ENCODE results near the gene CNTRL. TPM values are rescaled to one million over a fixed set of nuclear protein-coding genes. Genes with fewer than 3 reads are reported as not detected.
"Not testable (repeated sequence)": the region's sequence is repeated elsewhere in the genome, so short reads cannot be mapped to it uniquely, and the experiment has no call there.

CNTRL gene
- total RNA-seq (1 to 10 TPM; 3.6 to 7.5 (median 4.2) TPM), polyA plus RNA-seq (1 to 10 TPM; 2.5 to 5.1 TPM)
- long read RNA-seq, donor 1, partial matches to known transcripts: 0 of 2 reads
- long read RNA-seq, donor 1, other reads (novel, unspliced or antisense): 2 of 2 reads
- long read RNA-seq, donor 2, partial matches to known transcripts: 1 of 2 reads
- long read RNA-seq, donor 2, other reads (novel, unspliced or antisense): 1 of 2 reads
- long read RNA-seq, donor 3, partial matches to known transcripts: 2 of 5 reads
- long read RNA-seq, donor 3, other reads (novel, unspliced or antisense): 3 of 5 reads

DNA sequence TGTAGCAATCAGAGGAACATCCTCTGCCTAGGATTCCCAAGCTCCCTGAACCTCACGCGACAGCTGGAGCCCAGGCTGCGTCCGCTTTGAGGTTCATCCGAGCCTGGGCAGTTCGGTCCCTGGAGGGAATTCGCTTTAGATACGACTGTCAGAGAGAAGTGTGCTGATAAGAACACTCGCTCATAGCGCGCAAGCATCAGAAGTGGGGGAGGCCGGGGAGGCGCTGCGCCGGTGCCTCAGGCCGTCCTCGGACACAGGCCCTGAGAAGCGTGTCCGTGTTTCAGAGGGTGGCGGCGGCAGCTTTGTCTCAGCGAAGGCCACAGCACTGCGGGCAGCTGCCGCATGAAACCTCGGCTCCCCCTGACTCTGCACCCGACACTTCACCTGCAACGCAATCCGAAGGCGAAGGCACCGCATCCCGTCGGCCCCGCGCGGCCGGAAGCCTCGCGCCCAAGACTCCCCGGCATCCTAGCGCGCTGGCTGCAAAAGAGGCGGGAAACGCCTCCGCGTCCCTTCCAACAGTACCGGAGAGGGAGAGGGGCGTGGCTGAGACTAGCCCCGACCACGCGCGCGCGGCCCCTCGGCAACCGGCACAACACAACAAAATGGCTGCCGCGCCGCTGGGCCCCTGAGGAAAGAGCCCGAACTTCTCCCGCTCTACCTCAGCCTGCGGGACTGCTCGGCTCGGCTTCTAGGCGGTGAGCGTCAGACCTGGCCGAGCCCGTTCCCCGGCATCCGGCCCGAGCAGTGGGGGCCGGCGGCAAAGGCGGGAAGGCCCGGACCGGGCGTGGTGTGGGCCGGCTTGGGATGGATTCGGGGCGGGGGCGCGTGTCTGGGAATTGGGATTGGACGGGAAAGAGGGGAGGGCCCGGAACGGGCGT, at the start of gene CNTRL:
Gene CNTRL (plus strand): TSS at position 586 of the 881 bp plus-strand sequence. CDS start 13,372 bp downstream, outside the sequence.
- Histone ChIP-seq H3K4me3 (peak within 1 kb of the TSS; percentile 40 to 93 (median 78)), H3K4me1 (peaks cover 0 to 45% (median 19%) of the 10 kb centered on the region in 9 donors), H3K27ac (peak within 1 kb of the TSS; percentile 71 to 94 (median 88)), H3K36me3 (no peaks in the 10 kb centered on the region), H3K27me3 (no peaks in the 10 kb centered on the region), H3K9me3 (no peaks in the 10 kb centered on the region)
- peak in 2 of 9 donors; percentile 3 to 12 for TF ChIP-seq CTCF (IDR thresholded peaks at IDR 0.05)
- intact Hi-C loops (cut with DNase I): loop anchor here in 1 of 10 donors (2.0 to 10.0 kb wide), 3 partner anchors 46 to 200 kb away; partner anchors contain the start of gene PHF19
- WGBS, 2 donors: 0% methylated on average over 84 to 85 of the region's 85 CpGs
- ATAC-seq (peak; percentile 93 to 96 (median 96)), DNase-seq (peak; percentile 87 to 92)

DNA sequence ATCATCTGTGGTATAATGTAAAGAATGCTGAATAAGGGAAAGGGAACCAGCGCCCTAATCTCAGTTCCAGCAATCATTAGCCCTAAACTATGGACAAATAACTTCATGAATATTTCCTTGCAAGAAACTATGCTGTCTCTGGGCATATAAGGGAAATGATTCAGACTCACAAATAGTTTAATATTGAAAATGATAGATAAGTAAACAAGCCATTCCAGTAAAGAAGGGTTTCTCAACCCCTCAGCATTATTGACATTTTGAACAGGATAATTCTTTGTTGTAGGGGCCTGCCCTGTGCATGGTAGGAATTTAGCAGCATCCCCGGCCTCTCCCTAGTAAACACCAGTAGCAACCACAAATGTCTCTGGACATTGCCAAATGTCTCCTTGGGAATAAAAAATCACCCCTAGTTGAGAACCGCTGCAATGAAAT, 48.5 kb upstream of the CNTRL start:
- 79 to 83% methylated on average over 3 of the region's 3 CpGs for WGBS, 2 donors
- no peaks in the 10 kb centered on the region for H3K36me3 ChIP-seq
- no peak for DNase-seq
- no peaks in the 10 kb centered on the region for H3K27me3 ChIP-seq
- no peak for TF ChIP-seq CTCF (IDR thresholded peaks at IDR 0.05)
- peaks cover 0 to 12% (median 0%) of the 10 kb centered on the region in 11 donors for H3K9me3 ChIP-seq
- intact Hi-C loops (cut with DNase I): no loop called here
- H3K4me3 ChIP-seq: no peak overlapping the region
- ATAC-seq: no peak
- no peaks in the 10 kb centered on the region for H3K4me1 ChIP-seq
- no peak overlapping the region for H3K27ac ChIP-seq

DNA sequence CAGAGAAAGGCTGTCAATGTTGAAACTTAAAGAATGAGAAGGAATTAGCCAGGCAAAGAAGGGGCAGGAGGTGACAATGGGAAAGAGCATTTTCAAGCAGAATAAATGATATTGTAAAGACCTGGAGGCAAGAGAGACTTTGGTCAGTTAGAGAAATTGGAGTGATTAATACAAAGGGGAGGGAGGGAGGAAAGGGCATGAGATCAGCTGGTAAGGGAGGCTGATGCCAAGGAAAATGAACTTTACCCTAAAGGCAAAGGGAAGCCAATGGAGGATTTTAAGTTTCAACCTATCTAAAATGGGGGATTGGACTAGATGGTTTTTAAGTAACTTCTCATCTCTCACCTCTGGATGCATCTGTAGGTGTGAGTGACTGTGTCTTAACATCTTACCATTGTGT, 48.0 kb upstream of the CNTRL start:
- no peak for TF ChIP-seq CTCF (IDR thresholded peaks at IDR 0.05)
- intact Hi-C loops (cut with DNase I): no loop called here
- Histone ChIP-seq H3K27ac (no peak overlapping the region), H3K4me3 (no peak overlapping the region), H3K36me3 (peaks cover 0 to 4% (median 0%) of the 10 kb centered on the region in 9 donors), H3K27me3 (no peaks in the 10 kb centered on the region), H3K4me1 (no peaks in the 10 kb centered on the region), H3K9me3 (peaks cover 0 to 12% (median 0%) of the 10 kb centered on the region in 11 donors)
- DNase-seq (no peak), ATAC-seq (no peak)

DNA sequence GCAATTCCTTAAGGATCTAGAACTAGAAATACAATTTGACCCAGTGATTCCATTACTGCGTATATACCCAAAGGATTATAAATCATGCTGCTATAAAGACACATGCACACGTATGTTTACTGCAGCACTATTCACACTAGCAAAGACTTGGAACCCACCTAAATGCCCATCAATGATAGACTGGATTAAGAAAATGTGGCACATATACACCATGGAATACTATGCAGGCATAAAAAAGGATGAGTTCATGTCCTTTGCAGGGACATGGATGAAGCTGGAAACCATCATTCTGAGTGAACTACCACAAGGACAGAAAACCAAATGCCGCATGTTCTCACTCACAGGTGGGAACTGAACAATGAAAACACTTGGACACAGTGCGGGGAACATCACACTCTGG, 46.5 kb upstream of the CNTRL start:
- ATAC-seq; intact Hi-C loops (cut with DNase I); H3K4me3 ChIP-seq; DNase-seq; H3K27ac ChIP-seq; H3K4me1 ChIP-seq; H3K36me3 ChIP-seq; H3K27me3 ChIP-seq: not testable (repeated sequence)
- peaks cover 0 to 12% (median 0%) of the 10 kb centered on the region in 11 donors for H3K9me3 ChIP-seq
- 86 to 87% methylated on average over 4 of the region's 4 CpGs for WGBS, 2 donors

All from heart right ventricle (tissue), 16 donors.